LNCaP clone FGC (cell line): ENCODE data around the gene MAML2.

Experiments used
- DNase-seq: peaks from one replicate; pipeline ENCODE4 v3.0.0-alpha.2; 2011; ENCODE audit warnings: low read depth
- H3K4me3 ChIP-seq: 2 replicates; pipeline ENCODE4 v1.5.1; 2011; ENCODE audit warnings: mild to moderate bottlenecking, low read depth, low read length, control low read depth
- TF ChIP-seq, protein P1 (sequence below): IDR thresholded peaks from 2 replicates; pipeline ENCODE4 v1.5.1; 2012; ENCODE audit warnings: mild to moderate bottlenecking; ENCODE audit not compliant: control insufficient read depth, insufficient read depth; ENCODE audit errors: extremely low read depth

MAML2 gene

DNA sequence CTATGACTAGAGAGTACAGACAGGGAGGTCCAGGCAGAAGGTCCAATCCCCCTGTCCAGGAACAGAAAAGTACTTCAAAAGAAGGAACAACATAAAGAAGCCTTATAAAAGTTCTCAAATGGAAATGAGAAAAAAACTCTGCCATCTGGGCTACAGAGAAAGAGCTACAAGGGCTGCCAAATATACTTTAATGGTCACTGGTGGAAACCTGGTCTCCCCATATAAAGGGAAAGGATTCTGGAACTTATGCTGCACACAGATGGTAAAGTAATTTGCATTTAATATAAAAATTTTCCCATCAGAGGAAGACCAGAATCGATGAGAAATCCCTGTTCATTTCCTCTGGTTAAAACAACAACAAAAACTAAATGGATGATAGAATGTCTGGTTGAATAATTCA lies 299.7 kb downstream of the MAML2 start:
- DNase-seq = no peak
- TF ChIP-seq, protein P1, sequence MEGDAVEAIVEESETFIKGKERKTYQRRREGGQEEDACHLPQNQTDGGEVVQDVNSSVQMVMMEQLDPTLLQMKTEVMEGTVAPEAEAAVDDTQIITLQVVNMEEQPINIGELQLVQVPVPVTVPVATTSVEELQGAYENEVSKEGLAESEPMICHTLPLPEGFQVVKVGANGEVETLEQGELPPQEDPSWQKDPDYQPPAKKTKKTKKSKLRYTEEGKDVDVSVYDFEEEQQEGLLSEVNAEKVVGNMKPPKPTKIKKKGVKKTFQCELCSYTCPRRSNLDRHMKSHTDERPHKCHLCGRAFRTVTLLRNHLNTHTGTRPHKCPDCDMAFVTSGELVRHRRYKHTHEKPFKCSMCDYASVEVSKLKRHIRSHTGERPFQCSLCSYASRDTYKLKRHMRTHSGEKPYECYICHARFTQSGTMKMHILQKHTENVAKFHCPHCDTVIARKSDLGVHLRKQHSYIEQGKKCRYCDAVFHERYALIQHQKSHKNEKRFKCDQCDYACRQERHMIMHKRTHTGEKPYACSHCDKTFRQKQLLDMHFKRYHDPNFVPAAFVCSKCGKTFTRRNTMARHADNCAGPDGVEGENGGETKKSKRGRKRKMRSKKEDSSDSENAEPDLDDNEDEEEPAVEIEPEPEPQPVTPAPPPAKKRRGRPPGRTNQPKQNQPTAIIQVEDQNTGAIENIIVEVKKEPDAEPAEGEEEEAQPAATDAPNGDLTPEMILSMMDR = no peak

DNA sequence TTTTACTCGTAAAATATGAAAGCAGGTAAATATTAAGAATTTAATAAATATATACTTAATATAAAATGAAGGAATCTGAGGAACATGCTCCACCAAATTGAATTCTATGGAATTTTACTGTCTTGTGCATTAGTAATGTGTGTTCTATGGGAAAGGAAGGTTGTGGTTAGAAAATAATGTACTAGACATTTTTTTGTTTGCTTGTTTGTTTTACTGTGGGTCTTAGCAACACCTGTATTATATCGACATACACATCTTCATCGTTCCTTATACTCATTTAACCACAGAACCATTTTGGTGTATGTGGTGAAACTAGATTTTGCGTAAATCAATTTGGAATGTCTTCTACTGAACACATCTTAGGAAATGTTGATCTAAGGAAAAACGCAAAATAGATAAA lies 304.9 kb downstream of the MAML2 start:
- TF ChIP-seq, protein P1 = no peak
- no peak overlapping the region for H3K4me3 ChIP-seq
- DNase-seq = no peak

More for the DNA sequence above, 299.7 kb downstream of the MAML2 start:
- H3K4me3 ChIP-seq = no peak overlapping the region

DNA sequence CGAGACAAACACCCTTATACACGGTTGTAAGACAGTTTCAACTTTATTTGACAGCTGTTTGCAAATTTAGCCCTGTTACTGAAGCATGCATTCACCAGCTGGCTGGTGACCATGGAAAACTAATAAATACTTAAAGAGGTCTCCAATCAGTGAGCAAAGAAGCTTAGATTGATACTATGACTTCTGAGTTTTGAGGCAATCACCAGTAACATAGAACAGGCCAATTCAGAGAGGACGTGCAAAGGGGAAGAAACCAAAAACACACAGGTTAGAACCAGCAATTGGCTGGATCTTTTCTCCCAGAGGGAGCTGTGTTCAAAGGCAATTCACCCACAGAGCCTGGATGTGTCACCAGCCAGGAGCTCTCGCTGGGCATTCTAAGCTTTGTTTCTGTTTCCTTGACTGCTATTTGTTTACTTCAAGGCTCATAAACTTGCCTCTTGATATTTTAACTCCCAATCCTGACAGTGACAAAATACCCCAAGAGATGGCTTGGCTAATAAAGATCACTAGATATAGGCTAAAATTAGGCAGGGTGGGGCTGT lies 305.5 kb downstream of the MAML2 start:
- DNase-seq = no peak
- TF ChIP-seq, protein P1 = no peak
- H3K4me3 ChIP-seq = no peak overlapping the region

DNA sequence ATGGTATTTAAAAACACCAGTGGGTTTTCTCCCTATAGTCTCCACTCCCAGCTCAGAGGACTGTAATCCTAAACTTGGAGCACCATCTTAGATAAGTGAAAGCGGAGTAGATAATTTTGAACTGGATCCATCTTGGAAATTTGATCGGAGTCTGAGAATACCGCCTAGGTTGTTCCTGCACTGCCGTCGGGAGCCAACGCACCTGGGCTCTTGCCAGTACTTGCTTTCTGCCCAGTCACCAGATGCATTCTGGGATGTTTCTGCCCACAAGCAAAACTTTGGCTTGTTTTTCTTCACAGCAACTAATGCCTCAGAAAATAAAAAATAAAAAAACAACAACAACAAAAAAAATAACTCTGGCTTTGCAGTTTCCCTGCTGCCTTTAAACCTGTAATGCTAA lies 306.1 kb downstream of the MAML2 start:
- TF ChIP-seq, protein P1 = no peak
- DNase-seq = no peak
- H3K4me3 ChIP-seq = no peak overlapping the region

DNA sequence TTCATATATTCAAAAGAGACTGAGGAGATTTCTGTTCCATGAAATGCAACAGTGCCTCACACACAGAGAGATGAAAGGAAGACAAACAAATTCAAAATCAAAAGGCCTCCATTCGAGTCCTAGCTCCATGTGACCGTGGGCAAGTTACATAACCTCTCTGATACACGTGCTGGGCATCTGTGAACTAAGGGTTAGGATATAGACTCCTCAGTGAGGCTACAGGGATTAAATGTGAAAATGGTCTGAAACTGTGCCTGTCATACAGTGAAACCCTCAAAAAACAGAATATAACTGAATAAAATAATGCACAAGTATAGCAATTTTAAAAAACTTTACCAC lies 307.3 kb downstream of the MAML2 start:
- no peak overlapping the region for H3K4me3 ChIP-seq
- TF ChIP-seq, protein P1 = no peak
- no peak for DNase-seq

DNA sequence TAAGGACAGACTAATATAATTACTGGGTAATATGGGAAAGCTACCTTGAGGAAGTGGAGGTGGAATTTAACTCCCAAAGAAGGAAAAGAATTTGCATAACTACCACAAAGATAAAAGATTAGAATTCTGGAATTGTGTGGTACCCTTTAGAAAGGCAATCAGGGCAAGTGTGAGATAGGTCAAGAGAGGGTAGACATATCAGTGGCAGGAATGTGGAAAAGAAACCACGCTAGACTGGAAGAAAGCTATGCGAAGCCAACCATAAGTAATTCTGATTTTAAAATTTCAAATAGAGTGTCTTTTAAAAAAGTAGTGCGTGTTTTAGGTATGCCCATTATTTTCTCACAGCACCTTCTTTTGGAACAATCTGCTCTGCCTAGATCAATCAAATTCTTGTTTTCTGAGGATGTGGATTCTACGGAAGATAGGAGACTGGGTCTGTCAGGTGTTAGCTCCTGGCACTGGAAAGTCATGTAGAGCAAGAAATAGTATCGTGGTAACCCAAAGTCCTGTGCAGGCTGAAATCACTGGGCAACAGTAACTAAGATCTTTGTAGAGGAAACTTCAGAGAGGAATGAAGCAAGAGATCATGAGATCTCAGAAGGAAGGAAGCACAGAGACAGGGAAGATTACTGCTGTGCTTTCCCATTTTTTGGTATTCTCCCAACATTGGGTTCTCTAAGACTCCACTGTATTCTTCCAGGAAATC lies 307.8 kb downstream of the MAML2 start:
- no peak overlapping the region for H3K4me3 ChIP-seq
- TF ChIP-seq, protein P1 = no peak
- DNase-seq = no peak

DNA sequence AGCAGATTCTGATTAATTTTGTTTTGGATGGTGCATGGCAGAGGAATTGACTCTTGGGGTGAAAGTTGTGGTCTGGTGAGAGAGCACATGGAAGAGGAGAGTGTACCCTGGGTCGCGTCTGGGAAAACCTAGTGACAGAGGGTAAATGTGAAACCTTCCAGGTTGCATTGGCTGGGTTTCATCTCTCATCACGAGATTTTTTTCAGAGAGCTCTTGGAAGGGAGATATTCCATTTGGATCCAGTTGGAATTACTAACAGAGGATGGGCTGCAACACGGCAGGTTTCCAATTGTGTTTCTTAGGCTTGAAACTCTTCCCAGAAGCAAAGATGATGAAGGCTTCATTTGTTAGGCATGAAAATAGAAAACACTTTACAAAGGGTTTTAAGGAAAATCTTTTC lies 309.4 kb downstream of the MAML2 start:
- DNase-seq = no peak
- TF ChIP-seq, protein P1 = no peak
- H3K4me3 ChIP-seq = no peak overlapping the region
